Astrocyte of the cerebellum (primary cell): Measurements from ENCODE around the gene OSBPL9.

ENCODE experiments used
- DNase-seq: peaks from one replicate; pipeline ENCODE4 v3.0.0-alpha.2; 2011; ENCODE audit warnings: low read depth
- H3K4me3 ChIP-seq: 2 replicates; pipeline ENCODE4 v1.5.1; 2011; ENCODE audit warnings: mild to moderate bottlenecking, low read depth, low read length, moderate library complexity
- in situ Hi-C: cut with HindIII; loops from 2 replicates; pipeline ENCODE4 v1.10.0; 2017; ENCODE audit warnings: low sequenced_read_pairs
- TF ChIP-seq, protein P1 (sequence below): IDR thresholded peaks from 2 replicates; pipeline ENCODE4 v1.5.1; 2012; ENCODE audit warnings: low read length, low read depth, moderate library complexity, mild to moderate bottlenecking; ENCODE audit errors: missing control alignments

Gene OSBPL9

DNA sequence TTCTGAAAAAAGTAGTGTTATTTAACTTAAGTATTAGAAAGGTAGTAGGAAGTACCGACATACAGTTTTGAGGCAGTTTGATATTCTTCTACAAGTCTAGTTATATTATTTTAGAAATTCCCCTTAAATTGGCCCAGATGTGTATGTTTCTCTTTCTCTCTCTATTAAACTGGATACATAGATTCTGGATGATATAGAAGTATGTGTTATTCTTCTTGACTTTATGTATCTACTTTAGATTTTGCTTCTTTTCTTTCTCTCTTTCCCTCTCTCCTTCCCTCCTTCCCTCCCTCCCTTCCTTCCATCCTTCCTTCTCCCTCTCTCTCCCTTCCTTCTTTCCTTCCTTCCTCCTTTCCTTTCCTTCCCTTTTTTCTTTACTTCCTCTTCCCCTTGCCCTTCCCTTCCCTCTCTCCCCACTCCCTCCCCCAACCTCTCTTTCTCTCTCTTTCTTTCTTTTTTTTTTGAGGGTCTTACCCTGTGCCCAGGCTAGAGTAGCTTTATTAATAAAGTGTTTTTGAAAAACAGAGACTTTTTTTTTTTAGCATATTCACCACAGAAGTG lies 124.3 kb downstream of the OSBPL9 start:
- no peak overlapping the region for H3K4me3 ChIP-seq
- TF ChIP-seq, protein P1, sequence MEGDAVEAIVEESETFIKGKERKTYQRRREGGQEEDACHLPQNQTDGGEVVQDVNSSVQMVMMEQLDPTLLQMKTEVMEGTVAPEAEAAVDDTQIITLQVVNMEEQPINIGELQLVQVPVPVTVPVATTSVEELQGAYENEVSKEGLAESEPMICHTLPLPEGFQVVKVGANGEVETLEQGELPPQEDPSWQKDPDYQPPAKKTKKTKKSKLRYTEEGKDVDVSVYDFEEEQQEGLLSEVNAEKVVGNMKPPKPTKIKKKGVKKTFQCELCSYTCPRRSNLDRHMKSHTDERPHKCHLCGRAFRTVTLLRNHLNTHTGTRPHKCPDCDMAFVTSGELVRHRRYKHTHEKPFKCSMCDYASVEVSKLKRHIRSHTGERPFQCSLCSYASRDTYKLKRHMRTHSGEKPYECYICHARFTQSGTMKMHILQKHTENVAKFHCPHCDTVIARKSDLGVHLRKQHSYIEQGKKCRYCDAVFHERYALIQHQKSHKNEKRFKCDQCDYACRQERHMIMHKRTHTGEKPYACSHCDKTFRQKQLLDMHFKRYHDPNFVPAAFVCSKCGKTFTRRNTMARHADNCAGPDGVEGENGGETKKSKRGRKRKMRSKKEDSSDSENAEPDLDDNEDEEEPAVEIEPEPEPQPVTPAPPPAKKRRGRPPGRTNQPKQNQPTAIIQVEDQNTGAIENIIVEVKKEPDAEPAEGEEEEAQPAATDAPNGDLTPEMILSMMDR: no peak
- in situ Hi-C loops: no loop called here
- DNase-seq: no peak

DNA sequence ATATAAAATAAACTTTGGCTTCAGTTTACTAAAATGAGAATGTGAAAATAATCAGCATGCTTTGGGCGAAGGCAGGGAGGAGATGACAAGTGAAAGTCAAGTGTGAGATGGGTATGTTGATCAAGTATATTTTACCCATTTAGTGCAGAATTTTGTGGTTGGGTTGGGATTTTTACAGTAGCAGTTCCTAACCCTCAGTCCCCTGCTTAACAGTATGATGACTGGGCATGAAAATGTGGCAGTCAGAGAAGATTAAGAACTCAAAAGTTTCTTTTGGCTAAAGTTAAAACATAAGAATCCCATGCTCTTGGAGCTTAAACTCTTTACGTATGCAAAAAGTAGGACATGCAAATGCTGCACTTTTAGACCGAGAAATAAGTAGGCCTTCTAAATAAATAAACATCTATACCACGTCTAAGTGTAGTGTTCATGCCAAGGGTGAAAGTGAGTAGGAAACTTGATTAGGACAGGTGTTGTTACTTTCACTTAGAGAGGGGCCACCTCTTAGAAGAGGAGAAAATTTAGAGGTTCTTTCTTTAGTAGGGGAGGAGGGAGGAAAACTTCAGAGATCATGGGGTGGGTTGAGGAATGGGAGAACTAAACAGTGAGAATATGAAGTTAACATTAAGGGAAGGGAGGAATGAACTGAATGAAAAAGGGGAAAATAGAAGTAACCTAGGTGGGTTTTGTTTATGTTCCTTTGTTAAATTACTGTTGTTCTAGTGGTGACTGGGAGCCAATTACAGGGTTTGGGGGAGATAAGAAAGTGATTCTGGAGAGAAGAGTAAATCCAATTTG lies 127.8 kb downstream of the OSBPL9 start:
- TF ChIP-seq, protein P1: no peak
- in situ Hi-C loops: no loop called here
- no peak overlapping the region for H3K4me3 ChIP-seq
- no peak for DNase-seq

DNA sequence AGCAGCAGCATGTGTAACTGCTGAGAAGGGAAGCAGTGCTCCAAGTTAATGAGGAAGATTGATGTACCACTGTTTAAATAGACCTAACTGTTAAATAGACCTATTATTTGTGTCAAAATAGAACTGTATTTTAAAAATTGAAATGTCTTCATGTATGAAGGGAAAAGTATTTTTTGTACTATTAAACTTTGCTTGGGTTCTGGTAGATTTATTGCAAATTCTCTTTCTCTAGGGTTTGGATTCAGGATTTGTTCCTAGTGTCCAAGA lies 128.3 kb downstream of the OSBPL9 start:
- TF ChIP-seq, protein P1: no peak
- no peak for DNase-seq
- H3K4me3 ChIP-seq: no peak overlapping the region
- in situ Hi-C loops: no loop called here

DNA sequence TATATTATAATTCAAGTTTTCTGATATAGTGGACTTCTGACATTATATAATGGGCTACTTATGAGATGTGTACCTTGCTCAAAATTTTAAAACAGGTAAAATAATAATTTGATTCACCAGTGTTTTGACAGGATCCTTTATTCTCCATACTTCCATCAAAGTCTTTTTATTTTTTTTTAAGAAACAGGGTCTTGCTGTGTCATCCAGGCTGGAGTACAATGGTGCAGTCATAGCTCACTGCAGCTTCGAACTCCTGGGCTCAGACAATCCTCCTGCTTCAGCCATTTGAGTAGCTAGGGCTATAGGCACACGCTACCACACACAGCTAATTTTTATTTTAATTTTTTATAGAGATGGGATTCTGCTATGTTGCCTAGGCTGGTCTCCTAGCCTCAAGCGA lies 132.3 kb downstream of the OSBPL9 start:
- no peak for DNase-seq
- TF ChIP-seq, protein P1: no peak
- in situ Hi-C loops: no loop called here
- no peak overlapping the region for H3K4me3 ChIP-seq

DNA sequence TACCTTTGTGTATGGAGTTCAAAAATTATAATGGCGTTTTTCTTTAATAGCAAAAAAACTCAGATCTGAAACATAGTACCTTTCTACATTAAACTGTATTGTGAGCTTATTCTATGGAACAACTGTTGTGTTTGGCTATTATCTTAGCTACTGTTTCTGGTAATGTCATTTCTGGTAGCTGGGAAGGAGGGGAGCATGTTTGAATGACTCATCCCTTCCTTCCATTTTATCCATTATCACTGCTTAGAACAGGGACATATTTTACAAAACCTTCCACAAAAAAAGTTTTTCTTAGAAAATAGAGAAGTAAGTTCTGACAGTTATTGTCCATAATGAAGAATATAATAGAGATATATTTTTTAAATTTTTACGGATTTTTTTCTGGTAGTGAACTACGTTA lies 133.3 kb downstream of the OSBPL9 start:
- in situ Hi-C loops: no loop called here
- no peak overlapping the region for H3K4me3 ChIP-seq
- DNase-seq: no peak
- TF ChIP-seq, protein P1: no peak

DNA sequence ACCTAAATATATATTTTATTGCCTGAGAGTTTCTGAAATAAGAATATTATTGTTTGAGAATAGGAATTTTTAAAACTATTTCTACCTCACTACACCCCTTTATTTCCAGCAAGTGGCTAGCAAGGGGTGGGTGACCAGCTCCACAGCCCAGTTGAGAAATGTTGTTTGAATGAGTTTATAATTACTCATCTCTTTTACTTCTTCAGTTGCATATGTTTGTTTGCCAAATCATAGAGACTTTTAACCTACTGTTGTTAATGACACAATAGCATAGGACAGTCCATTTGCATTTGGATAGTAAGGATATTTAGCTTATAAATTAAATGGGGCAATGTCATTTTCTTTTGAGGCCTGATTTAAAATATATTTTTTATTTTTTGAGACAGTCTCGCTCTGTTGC lies 133.8 kb downstream of the OSBPL9 start:
- DNase-seq: no peak
- H3K4me3 ChIP-seq: no peak overlapping the region
- TF ChIP-seq, protein P1: no peak
- in situ Hi-C loops: no loop called here
